ENCODE data around the gene KRTAP4-5.
"Not testable (repeated sequence)": the region's sequence is repeated elsewhere in the genome, so short reads cannot be mapped to it uniquely, and the experiment has no call there.

Gene KRTAP4-5

DNA sequence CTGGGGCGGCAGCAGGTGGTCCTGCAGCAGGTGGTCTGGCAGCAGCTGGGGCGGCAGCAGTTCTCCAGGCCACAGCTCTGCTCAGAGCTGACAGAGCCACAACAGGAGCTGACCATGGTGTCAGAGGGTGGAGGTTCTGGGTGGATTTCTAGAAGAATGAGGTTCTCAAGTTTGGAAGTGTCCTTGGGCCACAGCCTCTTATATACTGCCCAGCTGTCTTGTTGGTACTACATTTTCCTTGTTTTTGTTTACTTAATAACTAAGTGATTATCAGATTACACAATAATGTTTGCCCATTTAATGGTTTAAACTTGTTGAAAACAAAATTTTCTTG is at the start of gene KRTAP4-5:
Gene KRTAP4-5 (minus strand): TSS at position 174 of the 334 bp plus-strand sequence. CDS start 58 bp downstream, at position 116.
- Mint-ChIP-seq H3K27me3 (ENCODE audit: low read depth) (peaks cover 16% of the 10 kb centered on the region), H3K4me1 (no peaks in the 10 kb centered on the region), H3K36me3 (ENCODE audit: low read depth) (no peaks in the 10 kb centered on the region), H3K9me3 (peaks cover 7% of the 10 kb centered on the region), H3K4me3 (no peak within 1 kb of the TSS), H3K27ac (no peak within 1 kb of the TSS)
- no peak for TF ChIP-seq CTCF (IDR thresholded peaks at IDR 0.05; ENCODE audit: unreplicated experiment in 3 of 3)

DNA sequence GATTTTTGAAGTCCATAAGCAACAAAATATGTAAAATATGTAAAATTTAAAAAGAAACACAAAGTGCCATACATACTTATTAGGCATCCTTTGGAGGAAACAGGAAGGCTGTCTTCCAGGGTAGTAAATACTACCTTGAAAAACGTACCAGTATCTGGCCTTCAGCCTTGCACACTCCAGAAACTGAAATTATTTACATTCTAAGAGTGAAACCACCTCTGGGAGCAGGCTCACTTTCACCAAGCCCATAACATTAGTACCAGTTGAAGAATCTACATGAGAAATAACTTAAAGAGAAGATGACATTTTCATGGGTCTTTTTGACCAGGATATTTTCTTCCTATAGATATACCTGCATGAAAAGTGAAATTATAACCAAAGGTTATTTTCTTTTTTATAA is 46.4 kb upstream of the KRTAP4-5 start:
- no peak overlapping the region for H3K4me3 Mint-ChIP-seq
- H3K36me3 Mint-ChIP-seq (ENCODE audit: low read depth) = no peaks in the 10 kb centered on the region
- peaks cover 4% of the 10 kb centered on the region for H3K27me3 Mint-ChIP-seq (ENCODE audit: low read depth)
- no peak overlapping the region for H3K27ac Mint-ChIP-seq
- H3K4me1 Mint-ChIP-seq = no peaks in the 10 kb centered on the region
- peaks cover 12% of the 10 kb centered on the region for H3K9me3 Mint-ChIP-seq
- no peak for TF ChIP-seq CTCF (IDR thresholded peaks at IDR 0.05; ENCODE audit: unreplicated experiment in 3 of 3)

DNA sequence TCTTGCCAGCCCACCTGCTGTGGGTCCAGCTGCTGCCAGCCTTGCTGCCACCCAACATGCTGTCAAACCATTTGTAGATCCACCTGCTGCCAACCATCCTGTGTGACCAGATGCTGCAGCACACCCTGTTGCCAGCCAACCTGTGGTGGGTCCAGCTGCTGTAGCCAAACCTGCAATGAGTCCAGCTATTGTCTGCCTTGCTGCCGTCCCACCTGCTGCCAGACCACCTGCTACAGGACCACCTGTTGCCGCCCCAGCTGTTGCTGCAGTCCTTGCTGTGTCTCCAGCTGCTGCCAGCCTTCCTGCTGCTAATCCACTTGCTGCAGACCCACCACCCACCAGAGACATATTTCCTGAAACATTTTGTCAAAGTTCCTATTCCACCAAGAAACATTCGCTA is 40.7 kb upstream of the KRTAP4-5 start:
- Mint-ChIP-seq H3K4me3 (no peak overlapping the region), H3K4me1 (no peaks in the 10 kb centered on the region), H3K27me3 (ENCODE audit: low read depth) (peaks cover 13% of the 10 kb centered on the region), H3K36me3 (ENCODE audit: low read depth) (no peaks in the 10 kb centered on the region), H3K9me3 (peaks cover 2% of the 10 kb centered on the region), H3K27ac (no peak overlapping the region)
- TF ChIP-seq CTCF (IDR thresholded peaks at IDR 0.05; ENCODE audit: unreplicated experiment in 3 of 3) = no peak

GRCh38 chr17:41189837-41190318 is 40.3 kb upstream of the KRTAP4-5 start, which contains the start of gene KRTAP9-1:
Gene KRTAP9-1, plus strand, starts transcription at chr17:41189887. Its CDS starts 0 bp downstream, at chr17:41189887.
- H3K4me3 Mint-ChIP-seq; H3K4me1 Mint-ChIP-seq; H3K36me3 Mint-ChIP-seq (ENCODE audit: low read depth); H3K9me3 Mint-ChIP-seq; H3K27ac Mint-ChIP-seq: not testable (repeated sequence)
- H3K27me3 Mint-ChIP-seq (ENCODE audit: low read depth) = peaks cover 13% of the 10 kb centered on the region

DNA sequence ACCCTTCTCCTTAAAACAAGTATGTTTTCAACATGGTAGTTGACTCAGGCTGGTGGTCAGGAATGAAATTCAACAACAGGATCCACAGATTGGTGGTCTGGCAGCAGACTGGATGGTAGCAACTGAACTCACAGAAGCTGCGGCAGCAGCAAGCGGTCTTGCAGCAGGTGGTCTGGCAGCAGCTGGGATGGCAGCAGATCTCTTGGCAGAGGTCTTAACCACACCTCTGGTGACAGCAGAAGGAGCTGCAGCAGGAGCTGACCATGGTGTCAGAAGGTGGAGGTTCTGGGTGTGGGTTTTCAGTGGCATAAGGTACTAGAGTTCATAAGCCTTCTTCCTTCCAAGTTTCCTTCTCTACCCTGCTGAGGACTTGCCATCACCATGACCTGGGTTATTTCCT is 37.2 kb upstream of the KRTAP4-5 start:
- Mint-ChIP-seq H3K9me3 (peaks cover 7% of the 10 kb centered on the region), H3K4me3 (no peak overlapping the region), H3K36me3 (ENCODE audit: low read depth) (no peaks in the 10 kb centered on the region), H3K4me1 (no peaks in the 10 kb centered on the region), H3K27ac (no peak overlapping the region), H3K27me3 (ENCODE audit: low read depth) (peaks cover 19% of the 10 kb centered on the region)
- TF ChIP-seq CTCF (IDR thresholded peaks at IDR 0.05; ENCODE audit: unreplicated experiment in 3 of 3) = no peak

DNA sequence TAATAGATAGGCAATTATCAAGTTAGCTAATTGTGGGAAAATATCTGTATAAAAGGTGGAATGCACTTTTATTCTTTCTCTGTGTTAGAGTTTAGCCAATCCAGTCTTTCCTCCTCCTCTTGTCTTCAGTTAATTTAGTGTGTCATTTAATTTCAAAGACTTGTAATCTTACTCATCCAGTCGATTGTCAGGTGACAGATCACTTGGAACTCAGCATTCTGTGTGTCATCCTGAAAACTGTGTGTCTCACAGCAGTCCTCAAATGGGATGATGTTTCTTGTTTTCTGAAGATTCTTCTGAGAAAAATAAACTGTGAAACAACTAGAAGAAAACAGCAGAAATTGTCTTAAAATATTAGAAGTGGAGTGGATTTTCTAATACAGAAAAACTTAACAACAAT is 35.4 kb upstream of the KRTAP4-5 start:
- TF ChIP-seq CTCF (IDR thresholded peaks at IDR 0.05; ENCODE audit: unreplicated experiment in 3 of 3) = no peak
- H3K36me3 Mint-ChIP-seq (ENCODE audit: low read depth) = no peaks in the 10 kb centered on the region
- no peaks in the 10 kb centered on the region for H3K4me1 Mint-ChIP-seq
- peaks cover 7% of the 10 kb centered on the region for H3K9me3 Mint-ChIP-seq
- peaks cover 15% of the 10 kb centered on the region for H3K27me3 Mint-ChIP-seq (ENCODE audit: low read depth)
- H3K4me3 Mint-ChIP-seq = no peak overlapping the region
- H3K27ac Mint-ChIP-seq = no peak overlapping the region

All from nephron (organoid).